Measurements from ENCODE around the gene JPH4.
"Not testable (repeated sequence)": the region's sequence is repeated elsewhere in the genome, so short reads cannot be mapped to it uniquely, and the experiment has no call there.

JPH4 gene

GRCh38 chr14:23602181-23603095 lies 23.8 kb upstream of the JPH4 start:
- in situ Hi-C loops (cut with MboI; ENCODE audit: low pct_unique_long_range_greater_than_20kb, low sequenced_read_pairs, unreplicated experiment): no loop called here
- no peak for DNase-seq (ENCODE audit: low spot score)
- TF ChIP-seq CTCF (IDR thresholded peaks at IDR 0.05; ENCODE audit: extremely low read depth, insufficient read depth, missing control alignments): no peak

- DNase-seq (ENCODE audit: low spot score): no peak
- TF ChIP-seq CTCF (IDR thresholded peaks at IDR 0.05; ENCODE audit: extremely low read depth, insufficient read depth, missing control alignments): no peak
- in situ Hi-C loops (cut with MboI; ENCODE audit: low pct_unique_long_range_greater_than_20kb, low sequenced_read_pairs, unreplicated experiment): no loop called here
Measured at GRCh38 chr14:23601845-23602180, 23.2 kb upstream of the JPH4 start.

DNA sequence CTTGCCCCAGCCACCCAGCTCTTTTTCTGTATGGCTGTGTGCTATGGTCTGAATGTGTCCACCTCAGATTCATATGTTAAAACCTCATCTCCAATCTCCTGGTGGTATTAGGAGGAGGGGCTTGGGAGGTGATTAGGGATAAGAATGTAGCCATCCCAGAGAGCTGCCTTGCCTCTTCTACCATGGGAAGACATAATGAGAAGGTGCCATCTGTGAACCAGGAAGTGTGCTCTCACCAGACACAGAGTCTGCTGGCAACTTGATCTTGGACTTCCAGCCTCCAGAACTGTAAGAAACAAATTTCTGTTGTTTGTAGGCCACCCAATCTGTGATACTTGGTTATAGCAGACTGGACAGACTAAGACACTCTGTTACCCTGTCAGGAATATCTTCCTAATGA lies 22.8 kb upstream of the JPH4 start:
- TF ChIP-seq CTCF (IDR thresholded peaks at IDR 0.05; ENCODE audit: extremely low read depth, insufficient read depth, missing control alignments): no peak
- in situ Hi-C loops (cut with MboI; ENCODE audit: low pct_unique_long_range_greater_than_20kb, low sequenced_read_pairs, unreplicated experiment): no loop called here
- DNase-seq (ENCODE audit: low spot score): no peak

- no peak for DNase-seq (ENCODE audit: low spot score)
- in situ Hi-C loops (cut with MboI; ENCODE audit: low pct_unique_long_range_greater_than_20kb, low sequenced_read_pairs, unreplicated experiment): no loop called here
Measured at GRCh38 chr14:23600806-23601205, 22.2 kb upstream of the JPH4 start.

DNA sequence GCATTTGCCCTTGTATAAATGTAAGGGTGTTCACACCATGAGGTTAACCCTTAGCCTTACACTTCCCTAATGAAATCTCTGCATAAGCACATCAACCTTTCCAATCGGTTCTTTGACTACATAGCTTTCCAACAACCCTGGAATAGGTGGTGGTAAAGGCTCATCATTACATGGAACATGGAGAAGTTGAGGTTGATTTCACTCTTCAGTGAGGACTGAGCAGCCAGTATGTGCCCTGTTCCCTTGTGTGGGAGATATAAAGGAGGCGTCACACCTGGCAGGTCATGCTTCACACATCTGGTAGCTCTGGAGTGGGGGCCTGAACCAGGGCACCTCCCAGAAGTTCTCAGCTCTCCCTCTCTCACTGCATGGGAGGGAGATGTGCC lies 21.7 kb upstream of the JPH4 start:
- in situ Hi-C loops (cut with MboI; ENCODE audit: low pct_unique_long_range_greater_than_20kb, low sequenced_read_pairs, unreplicated experiment): no loop called here
- no peak for TF ChIP-seq CTCF (IDR thresholded peaks at IDR 0.05; ENCODE audit: extremely low read depth, insufficient read depth, missing control alignments)
- no peak for DNase-seq (ENCODE audit: low spot score)

More at GRCh38 chr14:23600806-23601205, 22.2 kb upstream of the JPH4 start:
- no peak for TF ChIP-seq CTCF (IDR thresholded peaks at IDR 0.05; ENCODE audit: extremely low read depth, insufficient read depth, missing control alignments)

DNA sequence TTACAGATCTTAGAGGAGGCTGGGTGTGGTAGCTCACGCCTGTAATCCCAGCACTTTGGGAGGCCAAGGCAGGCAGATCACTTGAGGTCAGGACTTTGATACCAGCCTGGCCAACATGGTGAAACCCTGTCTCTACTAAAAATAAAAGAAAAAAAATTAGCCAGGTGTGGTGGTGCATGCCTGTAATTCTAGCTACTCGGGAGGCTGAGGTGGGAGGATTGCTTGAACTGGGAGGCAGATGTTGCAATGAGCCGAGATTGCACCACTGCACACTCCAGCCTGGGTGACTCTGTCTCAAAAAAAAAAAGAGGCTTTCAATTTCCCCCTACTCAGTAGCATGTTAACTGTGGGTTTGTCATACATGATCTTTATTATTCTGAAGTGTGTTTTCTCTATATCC lies 15.6 kb upstream of the JPH4 start:
- in situ Hi-C loops (cut with MboI; ENCODE audit: low pct_unique_long_range_greater_than_20kb, low sequenced_read_pairs, unreplicated experiment); DNase-seq (ENCODE audit: low spot score): not testable (repeated sequence)

GRCh38 chr14:23590198-23590597 lies 11.6 kb upstream of the JPH4 start:
- in situ Hi-C loops (cut with MboI; ENCODE audit: low pct_unique_long_range_greater_than_20kb, low sequenced_read_pairs, unreplicated experiment): no loop called here
- no peak for DNase-seq (ENCODE audit: low spot score)
- no peak for TF ChIP-seq CTCF (IDR thresholded peaks at IDR 0.05; ENCODE audit: extremely low read depth, insufficient read depth, missing control alignments)

Data from GM13977 (cell line).